Amniotic epithelial cell (primary cell): Measurements from ENCODE around the gene OR8H3.
"Not testable (repeated sequence)": the region's sequence is repeated elsewhere in the genome, so short reads cannot be mapped to it uniquely, and the experiment has no call there.

Source experiments
- DNase-seq: peaks from one replicate; pipeline ENCODE4 v3.0.0-alpha.2; 2010; ENCODE audit warnings: low read depth

The OR8H3 gene

GRCh38 chr11:56122073-56122472, at the start of gene OR8H3:
Gene OR8H3 (plus strand): TSS chr11:56122373. CDS start chr11:56122373, 0 bp downstream.
- no peak for DNase-seq

GRCh38 chr11:56089697-56090096, 32.5 kb upstream of the OR8H3 start:
- no peak for DNase-seq

DNA sequence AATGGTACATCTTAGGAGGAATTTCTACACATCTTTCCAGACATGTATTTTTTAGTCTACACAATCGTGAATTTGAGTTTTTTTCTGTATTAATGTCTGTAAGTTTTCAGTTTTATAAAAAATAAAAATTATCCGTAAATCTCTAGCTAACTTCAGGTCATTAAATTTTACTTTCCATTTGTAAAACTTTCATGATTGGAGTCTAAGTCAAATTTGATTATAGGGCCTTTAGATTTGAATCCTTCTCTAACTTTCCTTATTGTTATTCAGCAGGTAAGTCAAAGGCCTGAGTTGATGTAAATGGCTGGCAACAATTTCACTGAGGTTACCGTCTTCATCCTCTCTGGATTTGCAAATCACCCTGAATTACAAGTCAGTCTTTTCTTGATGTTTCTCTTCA, 29.2 kb upstream of the OR8H3 start, which contains the start of gene OR8I2:
Gene OR8I2, plus strand, starts transcription at position 301 of the 400 bp plus-strand sequence. Its CDS starts 0 bp downstream, at position 301.
- DNase-seq: no peak

DNA sequence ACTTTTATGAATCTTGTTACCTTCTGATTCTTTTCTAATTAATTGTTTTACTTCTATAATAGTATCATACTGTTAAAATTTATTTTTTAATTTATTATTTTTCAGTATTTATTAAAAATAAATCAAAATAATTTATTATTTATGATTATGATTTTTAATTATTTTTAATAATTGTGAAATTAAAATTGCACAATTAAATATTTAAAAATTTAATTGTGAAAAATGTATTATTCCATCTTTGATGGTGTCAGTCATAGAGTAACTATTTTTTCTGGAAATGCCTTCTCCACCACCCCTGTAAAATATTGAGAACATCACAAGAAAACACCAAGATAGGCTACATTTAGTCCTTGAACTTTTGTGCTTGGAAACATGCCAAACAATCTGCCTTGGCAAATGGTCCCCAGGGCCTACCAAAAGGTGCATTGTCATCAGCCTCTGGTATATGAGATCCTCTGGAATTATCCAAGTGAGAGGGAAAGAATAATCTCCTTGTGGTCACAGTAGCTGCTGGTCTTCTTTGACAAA, 18.9 kb upstream of the OR8H3 start, which contains the start of gene OR8H2:
Gene OR8H2, plus strand, starts transcription at position 478 of the 528 bp plus-strand sequence. CDS start 1,356 bp downstream, outside the sequence.
- no peak for DNase-seq

DNA sequence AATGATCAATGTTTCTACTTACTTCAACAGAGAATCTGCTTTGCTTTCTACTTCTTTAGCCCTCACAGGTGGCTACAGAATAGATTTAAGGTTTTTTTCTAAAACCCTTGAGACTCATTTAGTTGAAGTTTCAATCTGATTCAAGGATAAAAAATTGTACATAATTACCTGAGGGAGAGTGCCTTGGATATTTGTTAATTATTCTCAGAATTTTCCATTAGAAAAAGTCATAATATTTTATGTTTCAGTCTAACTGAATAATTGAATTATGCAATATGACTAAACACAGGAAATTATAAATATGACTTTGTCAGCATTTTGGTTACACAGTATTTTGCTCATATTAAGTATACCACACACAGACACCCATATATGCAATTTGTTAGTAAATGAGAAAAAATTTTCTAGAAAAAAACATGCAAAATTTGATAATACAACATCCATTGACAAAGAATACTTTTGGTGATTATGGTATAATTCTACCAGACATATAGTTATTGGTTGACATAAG, 18.0 kb downstream of the OR8H3 start, which contains the start of gene OR8J3:
Gene OR8J3, minus strand, starts transcription at position 51 of the 511 bp plus-strand sequence. CDS start 2,483 bp downstream, outside the sequence.
- no peak for DNase-seq

DNA sequence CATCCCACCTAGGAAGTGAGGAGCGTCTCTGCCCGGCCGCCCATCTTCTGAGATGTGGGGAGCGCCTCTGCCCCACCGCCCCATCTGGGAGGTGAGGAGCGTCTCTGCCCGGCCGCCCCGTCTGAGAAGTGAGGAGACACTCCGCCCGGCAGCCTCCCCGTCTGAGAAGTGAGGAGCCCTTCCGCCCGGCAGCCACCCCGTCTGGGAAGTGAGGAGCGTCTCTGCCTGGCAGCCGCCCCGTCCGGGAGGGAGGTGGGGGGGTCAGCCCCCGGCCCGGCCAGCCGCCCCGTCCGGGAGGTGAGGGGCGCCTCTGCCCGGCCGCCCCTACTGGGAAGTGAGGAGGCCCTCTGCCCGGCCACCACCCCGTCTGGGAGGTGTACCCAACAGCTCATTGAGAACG, 21.5 kb downstream of the OR8H3 start:
- not testable (repeated sequence) for DNase-seq

GRCh38 chr11:56151376-56151775, 29.2 kb downstream of the OR8H3 start:
- DNase-seq: no peak

DNA sequence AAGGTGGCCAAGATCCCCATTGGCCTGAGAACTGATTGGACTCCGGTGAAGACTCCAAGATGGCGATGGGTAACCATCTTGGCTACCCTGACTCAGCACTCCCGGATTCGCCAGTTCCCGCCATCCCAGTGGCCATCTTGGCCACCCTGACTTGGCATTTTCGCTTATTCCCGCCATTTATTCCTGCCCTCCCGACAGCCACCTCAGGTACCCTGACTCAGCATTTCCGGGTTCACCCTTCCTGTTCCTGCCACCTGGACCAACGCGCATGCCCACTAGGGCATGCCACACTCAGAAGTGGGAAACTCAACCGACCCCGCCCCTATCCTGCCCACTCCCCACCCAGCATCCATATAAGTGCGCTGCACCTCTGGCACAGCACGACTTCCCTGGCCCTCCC, 30.2 kb downstream of the OR8H3 start:
- DNase-seq: no peak

GRCh38 chr11:56160217-56160616, 38.0 kb downstream of the OR8H3 start, which contains the start of gene OR8K5:
Gene OR8K5 (minus strand): TSS chr11:56160317. CDS start chr11:56160317, 0 bp downstream.
- no peak for DNase-seq

DNA sequence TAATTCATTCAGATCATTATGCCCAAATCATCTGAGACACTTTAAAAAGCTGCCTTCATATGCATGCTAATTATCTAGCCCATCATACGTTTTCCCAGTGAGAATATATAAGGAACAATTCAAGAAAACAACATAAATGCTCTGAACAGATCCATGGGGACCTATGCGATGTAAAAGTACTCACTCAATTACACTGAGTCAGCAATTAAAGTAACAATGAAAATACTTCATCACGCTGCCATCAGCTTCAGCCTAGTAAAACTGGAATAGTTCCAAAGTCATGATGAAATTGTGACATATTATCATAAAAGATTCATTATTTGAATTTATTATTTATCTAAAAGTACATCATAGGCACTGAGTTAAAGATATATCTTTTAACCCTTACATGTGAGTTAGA, 41.6 kb downstream of the OR8H3 start:
- DNase-seq: no peak

GRCh38 chr11:56172256-56172830, 50.2 kb downstream of the OR8H3 start:
- DNase-seq: no peak
